ENCODE measurements around the gene UNC93A.
"Not testable (repeated sequence)": the region's sequence is repeated elsewhere in the genome, so short reads cannot be mapped to it uniquely, and the experiment has no call there.

Gene UNC93A

DNA sequence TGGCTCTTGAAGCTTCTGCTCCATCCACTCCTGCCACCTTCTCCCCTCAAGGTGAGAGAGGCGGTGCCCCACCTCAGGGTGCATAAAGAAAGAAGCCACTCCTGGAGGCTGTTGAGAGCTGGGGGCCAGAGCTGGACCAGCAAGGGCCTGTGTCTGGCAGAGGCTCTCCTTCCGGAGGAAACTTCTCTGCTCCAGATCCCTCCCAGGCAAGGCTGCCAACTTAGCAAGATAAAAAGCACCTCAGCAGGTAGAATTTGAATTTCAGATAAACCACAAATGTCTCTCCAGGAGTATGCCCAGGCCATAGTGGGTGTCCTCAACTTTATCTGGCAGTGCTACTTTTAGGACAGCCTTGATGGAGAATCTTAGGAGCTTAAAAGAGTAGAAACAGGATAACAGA lies 13.8 kb downstream of the UNC93A start:
- ATAC-seq (ENCODE audit: low read depth) (no peak), DNase-seq (ENCODE audit: low spot score) (no peak)
- H3K27ac ChIP-seq (ENCODE audit: poor library complexity, severe bottlenecking) = no peak overlapping the region
- no peaks in the 10 kb centered on the region for H3K4me1 ChIP-seq (ENCODE audit: insufficient read depth, poor library complexity, severe bottlenecking)
- H3K36me3 ChIP-seq (ENCODE audit: low read depth) = no peaks in the 10 kb centered on the region
- no peaks in the 10 kb centered on the region for H3K27me3 ChIP-seq (ENCODE audit: insufficient read depth, poor library complexity, severe bottlenecking)
- TF ChIP-seq, protein P1, sequence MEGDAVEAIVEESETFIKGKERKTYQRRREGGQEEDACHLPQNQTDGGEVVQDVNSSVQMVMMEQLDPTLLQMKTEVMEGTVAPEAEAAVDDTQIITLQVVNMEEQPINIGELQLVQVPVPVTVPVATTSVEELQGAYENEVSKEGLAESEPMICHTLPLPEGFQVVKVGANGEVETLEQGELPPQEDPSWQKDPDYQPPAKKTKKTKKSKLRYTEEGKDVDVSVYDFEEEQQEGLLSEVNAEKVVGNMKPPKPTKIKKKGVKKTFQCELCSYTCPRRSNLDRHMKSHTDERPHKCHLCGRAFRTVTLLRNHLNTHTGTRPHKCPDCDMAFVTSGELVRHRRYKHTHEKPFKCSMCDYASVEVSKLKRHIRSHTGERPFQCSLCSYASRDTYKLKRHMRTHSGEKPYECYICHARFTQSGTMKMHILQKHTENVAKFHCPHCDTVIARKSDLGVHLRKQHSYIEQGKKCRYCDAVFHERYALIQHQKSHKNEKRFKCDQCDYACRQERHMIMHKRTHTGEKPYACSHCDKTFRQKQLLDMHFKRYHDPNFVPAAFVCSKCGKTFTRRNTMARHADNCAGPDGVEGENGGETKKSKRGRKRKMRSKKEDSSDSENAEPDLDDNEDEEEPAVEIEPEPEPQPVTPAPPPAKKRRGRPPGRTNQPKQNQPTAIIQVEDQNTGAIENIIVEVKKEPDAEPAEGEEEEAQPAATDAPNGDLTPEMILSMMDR (IDR thresholded peaks at IDR 0.05; ENCODE audit: poor library complexity, severe bottlenecking) = no peak
- no peak overlapping the region for H3K4me3 ChIP-seq (ENCODE audit: severe bottlenecking)
- H3K9me3 ChIP-seq (ENCODE audit: severe bottlenecking) = no peaks in the 10 kb centered on the region

DNA sequence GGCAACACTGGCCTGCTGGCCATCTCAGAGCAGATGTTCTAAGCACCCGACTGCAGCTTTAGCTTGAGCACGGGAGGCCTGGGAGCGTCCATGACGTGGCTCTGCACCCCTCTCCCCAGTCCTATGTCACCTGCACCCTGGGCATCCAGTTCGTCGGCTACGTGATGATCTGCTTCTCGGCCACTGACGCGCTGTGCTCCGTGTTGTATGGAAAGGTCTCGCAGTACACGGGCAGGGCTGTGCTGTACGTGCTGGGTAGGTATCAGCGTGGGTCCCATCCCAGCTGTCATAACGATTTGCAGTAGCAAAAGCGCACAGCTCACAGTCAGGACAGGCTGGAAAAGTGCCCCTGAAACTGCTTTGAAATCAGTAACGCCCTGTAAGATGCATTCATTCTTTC lies 14.7 kb downstream of the UNC93A start:
- Histone ChIP-seq H3K27me3 (ENCODE audit: insufficient read depth, poor library complexity, severe bottlenecking) (no peaks in the 10 kb centered on the region), H3K9me3 (ENCODE audit: severe bottlenecking) (no peaks in the 10 kb centered on the region), H3K4me3 (ENCODE audit: severe bottlenecking) (no peak overlapping the region), H3K27ac (ENCODE audit: poor library complexity, severe bottlenecking) (no peak overlapping the region), H3K4me1 (ENCODE audit: insufficient read depth, poor library complexity, severe bottlenecking) (no peaks in the 10 kb centered on the region), H3K36me3 (ENCODE audit: low read depth) (no peaks in the 10 kb centered on the region)
- TF ChIP-seq, protein P1 (IDR thresholded peaks at IDR 0.05; ENCODE audit: poor library complexity, severe bottlenecking) = no peak
- ATAC-seq (ENCODE audit: low read depth) (no peak), DNase-seq (ENCODE audit: low spot score) (no peak)

DNA sequence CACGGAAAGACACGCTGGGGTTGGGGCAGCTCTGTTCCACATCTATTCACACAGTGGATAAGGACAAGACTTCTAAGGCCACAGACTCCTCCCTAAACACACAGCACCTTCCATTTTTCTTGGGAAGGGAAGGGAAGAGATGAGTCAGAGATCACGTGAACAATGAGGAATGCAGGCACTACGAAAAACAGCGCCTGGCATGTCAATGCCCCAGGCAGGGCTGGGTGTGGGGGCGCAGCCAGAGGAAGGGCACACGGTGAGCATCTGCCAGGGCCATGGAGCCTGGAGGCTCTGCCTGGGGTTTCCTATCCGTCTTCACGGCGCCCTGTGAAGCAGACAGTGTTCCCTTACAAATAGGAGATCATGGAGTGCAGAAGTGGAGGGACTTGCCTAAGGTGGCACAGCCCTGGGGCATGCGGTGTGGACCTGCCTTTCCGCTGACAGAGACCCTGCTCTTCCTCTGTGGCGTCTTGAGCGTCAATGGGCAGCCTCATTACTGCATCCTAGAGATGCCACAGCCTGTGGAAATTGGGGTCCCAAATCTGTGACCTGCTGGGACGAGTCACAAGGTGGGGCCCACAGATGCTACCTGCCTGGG lies 15.4 kb downstream of the UNC93A start:
- TF ChIP-seq, protein P1 (IDR thresholded peaks at IDR 0.05; ENCODE audit: poor library complexity, severe bottlenecking) = no peak
- Histone ChIP-seq H3K4me3 (ENCODE audit: severe bottlenecking) (no peak overlapping the region), H3K27ac (ENCODE audit: poor library complexity, severe bottlenecking) (no peak overlapping the region), H3K4me1 (ENCODE audit: insufficient read depth, poor library complexity, severe bottlenecking) (no peaks in the 10 kb centered on the region), H3K36me3 (ENCODE audit: low read depth) (no peaks in the 10 kb centered on the region), H3K27me3 (ENCODE audit: insufficient read depth, poor library complexity, severe bottlenecking) (no peaks in the 10 kb centered on the region), H3K9me3 (ENCODE audit: severe bottlenecking) (no peaks in the 10 kb centered on the region)
- no peak for DNase-seq (ENCODE audit: low spot score)
- peak; percentile 33; the same call in 2 of the 3 replicates for ATAC-seq (ENCODE audit: low read depth)

DNA sequence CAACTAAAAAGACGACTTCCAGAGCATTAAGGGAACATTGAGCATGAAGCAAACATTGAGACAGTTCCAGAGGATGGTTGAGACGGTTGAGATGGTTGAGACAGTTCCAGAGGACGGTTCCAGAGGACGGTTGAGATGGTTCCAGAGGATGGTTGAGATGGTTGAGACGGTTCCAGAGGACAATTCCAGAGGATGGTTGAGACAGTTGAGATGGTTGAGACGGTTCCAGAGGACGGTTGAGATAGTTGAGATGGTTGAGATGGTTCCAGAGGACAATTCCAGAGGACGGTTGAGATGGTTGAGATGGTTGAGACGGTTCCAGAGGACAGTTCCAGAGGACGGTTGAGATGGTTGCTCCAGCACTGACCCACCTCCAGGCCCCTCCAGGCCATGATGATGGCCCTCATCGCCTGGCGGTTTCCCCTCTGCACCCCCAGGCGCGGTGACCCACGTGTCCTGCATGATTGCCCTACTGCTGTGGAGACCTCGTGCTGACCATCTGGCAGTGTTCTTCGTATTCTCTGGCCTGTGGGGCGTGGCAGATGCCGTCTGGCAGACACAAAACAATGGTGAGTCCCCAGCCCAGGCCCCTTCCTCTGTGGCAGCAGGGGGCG lies 16.3 kb downstream of the UNC93A start:
- DNase-seq (ENCODE audit: low spot score) = no peak
- H3K4me1 ChIP-seq (ENCODE audit: insufficient read depth, poor library complexity, severe bottlenecking) = no peaks in the 10 kb centered on the region
- no peaks in the 10 kb centered on the region for H3K9me3 ChIP-seq (ENCODE audit: severe bottlenecking)
- no peak overlapping the region for H3K27ac ChIP-seq (ENCODE audit: poor library complexity, severe bottlenecking)
- H3K4me3 ChIP-seq (ENCODE audit: severe bottlenecking) = no peak overlapping the region
- H3K27me3 ChIP-seq (ENCODE audit: insufficient read depth, poor library complexity, severe bottlenecking) = no peaks in the 10 kb centered on the region
- ATAC-seq (ENCODE audit: low read depth) = no peak
- H3K36me3 ChIP-seq (ENCODE audit: low read depth) = no peaks in the 10 kb centered on the region
- TF ChIP-seq, protein P1 (IDR thresholded peaks at IDR 0.05; ENCODE audit: poor library complexity, severe bottlenecking) = no peak

DNA sequence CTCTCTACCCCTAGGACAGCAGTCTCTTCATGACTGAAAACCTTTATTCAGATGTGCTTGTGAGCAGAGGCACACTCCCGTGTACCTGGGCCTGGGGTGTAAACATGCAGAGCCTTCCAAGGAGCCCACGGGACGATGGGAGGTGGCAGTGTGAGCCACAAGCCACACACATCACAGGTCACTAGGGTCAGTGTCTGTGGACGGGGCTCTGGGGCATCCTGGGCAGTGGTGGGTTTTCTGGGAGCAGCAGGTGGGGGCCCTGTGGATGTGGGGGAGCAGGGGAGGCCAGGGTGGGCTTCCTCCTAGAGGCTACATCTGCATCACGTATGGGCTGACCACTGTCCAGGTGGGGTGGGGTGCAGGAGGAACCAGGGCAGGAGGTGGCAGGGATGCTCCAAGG lies 17.1 kb downstream of the UNC93A start:
- Histone ChIP-seq H3K27ac (ENCODE audit: poor library complexity, severe bottlenecking) (no peak overlapping the region), H3K9me3 (ENCODE audit: severe bottlenecking) (no peaks in the 10 kb centered on the region), H3K4me3 (ENCODE audit: severe bottlenecking) (no peak overlapping the region), H3K36me3 (ENCODE audit: low read depth) (no peaks in the 10 kb centered on the region), H3K27me3 (ENCODE audit: insufficient read depth, poor library complexity, severe bottlenecking) (no peaks in the 10 kb centered on the region), H3K4me1 (ENCODE audit: insufficient read depth, poor library complexity, severe bottlenecking) (no peaks in the 10 kb centered on the region)
- TF ChIP-seq, protein P1 (IDR thresholded peaks at IDR 0.05; ENCODE audit: poor library complexity, severe bottlenecking) = no peak
- no peak for DNase-seq (ENCODE audit: low spot score)
- ATAC-seq (ENCODE audit: low read depth) = no peak

DNA sequence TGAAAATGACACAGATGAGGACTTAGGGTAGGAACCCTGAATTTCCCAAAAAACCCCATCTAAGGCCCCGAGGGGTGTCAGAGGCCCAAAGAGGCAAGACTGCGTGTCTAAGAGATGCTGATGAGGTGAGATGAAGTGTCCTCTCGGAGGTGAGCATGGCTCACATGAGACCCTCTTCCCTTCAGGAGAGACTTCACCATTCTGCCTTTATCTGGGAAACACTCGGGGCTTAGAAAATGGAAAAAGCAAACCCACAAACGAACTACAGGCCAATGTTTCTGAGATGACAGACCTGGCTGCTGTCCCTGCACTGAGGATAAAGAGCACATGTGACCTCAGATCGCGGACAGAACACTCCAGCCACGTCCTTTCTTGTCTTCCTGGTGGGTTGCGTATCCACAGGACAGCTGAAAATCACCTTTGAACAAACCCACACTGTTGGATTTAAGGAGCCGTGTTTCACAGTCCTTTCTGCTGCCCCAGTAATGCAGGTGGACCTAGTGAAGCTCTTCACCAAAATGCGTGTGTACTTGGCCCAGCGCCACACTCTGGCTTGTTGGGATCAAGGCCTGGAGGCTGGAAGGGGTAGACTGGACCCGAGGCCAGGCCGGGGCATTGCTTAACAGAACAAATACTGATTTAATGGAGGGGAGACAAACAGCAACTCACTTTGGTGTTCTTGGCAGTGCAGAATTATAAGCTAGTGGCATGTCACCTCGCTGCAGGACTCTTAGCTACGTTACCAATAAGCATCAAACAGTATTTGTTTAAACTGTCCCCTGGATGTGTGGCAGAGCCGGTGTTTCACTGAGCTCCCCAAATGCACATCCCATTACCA lies 18.5 kb downstream of the UNC93A start:
- not testable (repeated sequence) for DNase-seq (ENCODE audit: low spot score); H3K36me3 ChIP-seq (ENCODE audit: low read depth); H3K4me3 ChIP-seq (ENCODE audit: severe bottlenecking); H3K9me3 ChIP-seq (ENCODE audit: severe bottlenecking); ATAC-seq (ENCODE audit: low read depth); H3K27ac ChIP-seq (ENCODE audit: poor library complexity, severe bottlenecking); H3K27me3 ChIP-seq (ENCODE audit: insufficient read depth, poor library complexity, severe bottlenecking); H3K4me1 ChIP-seq (ENCODE audit: insufficient read depth, poor library complexity, severe bottlenecking)

All from RWPE2 (cell line).